B cell (primary cell): ENCODE data around the gene NOTCH3. TPM values are rescaled to one million over a fixed set of nuclear protein-coding genes. Genes with fewer than 3 reads are reported as not detected.

Experiments
- ATAC-seq: fragments of 200-7000 bp; cut with Tn5 transposase; one replicate; pipeline ENCODE4 v1.10.0; 2021; ENCODE audit warnings: low read depth, mild to moderate bottlenecking, moderate number of reproducible peaks, moderate library complexity
- CTCF ChIA-PET: fragments of 350-600 bp; sonication (Branson Sonifier 250); formaldehyde crosslinking; loops from one replicate; lab custom pipeline; 2021; ENCODE audit warnings: antibody characterized with exemption, inconsistent platforms; lab: Charles Lee
- POLR2A ChIA-PET: fragments of 350-600 bp; sonication (Branson Sonifier 250); formaldehyde crosslinking; loops from one replicate; lab custom pipeline; 2021; ENCODE audit warnings: antibody characterized with exemption; lab: Charles Lee
- DNase-seq: peaks from one replicate; pipeline ENCODE4 v3.0.0; 2013
- H2AFZ ChIP-seq: 2 replicates; pipeline ENCODE4 v1.6.1; 2012; ENCODE audit warnings: mild to moderate bottlenecking, low read depth, low read length; ENCODE audit not compliant: insufficient read depth, poor library complexity, severe bottlenecking
- H3K27ac ChIP-seq, 2 donors: 1 replicate in 1 of 2; 2 replicates in 1 of 2; pipeline ENCODE4 v1.5.1; 2012 to 2013; ENCODE audit warnings: low read length in 2 of 2, mild to moderate bottlenecking in 2 of 2, moderate library complexity in 1 of 2
- H3K27me3 ChIP-seq, 4 experiments: fragments of 200-600 bp in 1 of 4; sonication (generic) in 1 of 4; replicated peaks in 1 of 4; 1 replicate in 2 of 4; 2 replicates in 2 of 4; pipeline versions ENCODE4 v1.6.1 to v1.7.0; 2013 to 2016; ENCODE audit warnings: low read length in 3 of 4, mild to moderate bottlenecking in 2 of 4, mixed read lengths in 1 of 4, moderate library complexity in 1 of 4; ENCODE audit not compliant: insufficient read depth in 4 of 4, control insufficient read depth in 3 of 4; ENCODE audit errors: control extremely low read depth in 1 of 4
- H3K36me3 ChIP-seq, 2 experiments: replicated peaks in 1 of 2; 1 replicate in 1 of 2; 2 replicates in 1 of 2; pipeline versions ENCODE4 v1.6.1 to v1.7.1; 2013; ENCODE audit warnings: low read length in 1 of 2; ENCODE audit not compliant: insufficient read depth in 2 of 2, control insufficient read depth in 1 of 2; ENCODE audit errors: control extremely low read depth in 1 of 2, extremely low read depth in 1 of 2
- H3K4me1 ChIP-seq, 2 donors: fragments of 200-600 bp in 1 of 2; sonication (generic) in 1 of 2; 1 replicate in 1 of 2; 2 replicates in 1 of 2; pipeline versions ENCODE4 v1.5.1 to v1.6.1; 2013 to 2017; ENCODE audit warnings: low read length in 2 of 2; ENCODE audit not compliant: control insufficient read depth in 2 of 2, insufficient read depth in 2 of 2
- H3K4me2 ChIP-seq: replicated peaks from 2 replicates; pipeline ENCODE3; 2012; ENCODE audit warnings: mild to moderate bottlenecking, low read depth, low read length; ENCODE audit not compliant: poor library complexity, severe bottlenecking
- H3K4me3 ChIP-seq, 5 experiments: fragments of 200-600 bp in 1 of 5; sonication (generic) in 1 of 5; 1 replicate in 3 of 5; 2 replicates in 2 of 5; pipeline versions ENCODE4 v1.5.1 to v1.7.0; 2011 to 2016; ENCODE audit warnings: low read length in 4 of 5, mild to moderate bottlenecking in 4 of 5, low read depth in 2 of 5, control low read depth in 1 of 5, moderate library complexity in 1 of 5; ENCODE audit not compliant: insufficient read depth in 1 of 5; ENCODE audit errors: control extremely low read depth in 1 of 5, extremely low read depth in 1 of 5
- H3K79me2 ChIP-seq: fragments of 200-600 bp; sonication (generic); one replicate; pipeline ENCODE4 v1.6.0; 2016; ENCODE audit warnings: low read length; ENCODE audit not compliant: control insufficient read depth, insufficient read depth
- H3K9ac ChIP-seq: fragments of 200-600 bp; sonication (generic); 2 replicates; pipeline ENCODE4 v1.6.1; 2017; ENCODE audit warnings: mild to moderate bottlenecking, low read length, moderate library complexity
- H3K9me3 ChIP-seq, 3 donors: one replicate each; pipeline versions ENCODE4 v1.6.1 to v1.7.1; 2013; ENCODE audit warnings: low read length in 2 of 3; ENCODE audit not compliant: control insufficient read depth in 2 of 3, insufficient read depth in 1 of 3; ENCODE audit errors: control extremely low read depth in 1 of 3
- H4K20me1 ChIP-seq: 2 replicates; pipeline ENCODE4 v1.6.0; 2012; ENCODE audit warnings: mild to moderate bottlenecking, low read length; ENCODE audit not compliant: insufficient read depth, control insufficient read depth, poor library complexity, severe bottlenecking
- H3K27ac Mint-ChIP-seq: one replicate; pipeline ENCODE4 v1.8.0; 2021; ENCODE audit warnings: mixed read lengths
- H3K27me3 Mint-ChIP-seq: one replicate; pipeline ENCODE4 v1.8.0; 2021; ENCODE audit warnings: mixed read lengths
- H3K4me1 Mint-ChIP-seq: one replicate; pipeline ENCODE4 v1.8.0; 2021; ENCODE audit warnings: mixed read lengths
- H3K4me3 Mint-ChIP-seq: one replicate; pipeline ENCODE4 v1.8.0; 2021; ENCODE audit warnings: mixed read lengths
- H3K9me3 Mint-ChIP-seq: one replicate; pipeline ENCODE4 v1.8.0; 2022; ENCODE audit warnings: mixed read lengths; ENCODE audit not compliant: insufficient read depth
- CTCF ChIP-seq: fragments of 200-600 bp; IDR thresholded peaks from one replicate; pipeline ENCODE4 v1.8.0; 2022; ENCODE audit warnings: antibody characterized with exemption, mild to moderate bottlenecking
- EZH2 ChIP-seq: IDR thresholded peaks from 2 replicates; pipeline ENCODE4 v1.6.1; 2012; ENCODE audit warnings: borderline replicate concordance, low read depth, mild to moderate bottlenecking, moderate library complexity, low read length; ENCODE audit not compliant: insufficient read depth, poor library complexity, severe bottlenecking
- WGBS: methylation state at CpG from one replicate; pipeline ENCODE4 v1.1.5; 2013; ENCODE audit warnings: missing lambda C conversion rate; ENCODE audit not compliant: insufficient coverage; 5-methylcytosine and 5-hydroxymethylcytosine counted together
- intact Hi-C: fragments of 100-400 bp; cut with micrococcal nuclease; formaldehyde crosslinking; loops from one replicate; pipeline ENCODE4 v1.10.0; 2022
- polyA plus RNA-seq: library from polyadenylated mRNA; depleted of rRNA; stranded (reverse); fragments of >200 nt; gene quantifications from 2 replicates; pipeline ENCODE4 v1.2.3, GENCODE V29; 2012
- total RNA-seq, 2 donors: library from RNA; stranded (reverse); fragments of 120-200 nt in 1 of 2; gene quantifications; 1 replicate in 1 of 2; 2 replicates in 1 of 2; pipeline versions ENCODE4 v1.2.3 to v1.2.4, GENCODE V29; 2013 to 2022

Gene NOTCH3
- total and polyA plus RNA-seq, 2 donors (not counting 1 experiment from before 2014, with no cell fraction given) = 0.01 to 0.05 TPM

- H3K9me3 ChIP-seq = no peaks in the 10 kb centered on the region
- Mint-ChIP-seq H3K4me1 (peaks cover 15% of the 10 kb centered on the region), H3K9me3 (no peaks in the 10 kb centered on the region), H3K27ac (no peak overlapping the region), H3K4me3 (no peak overlapping the region), H3K27me3 (no peaks in the 10 kb centered on the region)
- CTCF ChIA-PET = no interaction called here
- no peak overlapping the region for H2AFZ ChIP-seq
- intact Hi-C loops = loop anchor here (10.0 kb wide), 1 partner anchor 546 kb away; the partner anchor contains the start of gene NDUFB7
- no peaks in the 10 kb centered on the region for H3K27me3 ChIP-seq
- no peak overlapping the region for H3K4me3 ChIP-seq
- no peak overlapping the region for H3K9ac ChIP-seq
- H3K4me1 ChIP-seq = peaks cover 7 to 12% of the 10 kb centered on the region in 2 donors
- no peak overlapping the region for H3K27ac ChIP-seq
- no peak for ATAC-seq
- peaks cover 0 to 42% of the 10 kb centered on the region in 2 experiments for H3K36me3 ChIP-seq
- no peak overlapping the region for H3K4me2 ChIP-seq
- H3K79me2 ChIP-seq = peaks cover 5% of the 10 kb centered on the region
- DNase-seq = no peak
- WGBS = 97% methylated on average over 11 of the region's 14 CpGs
- H4K20me1 ChIP-seq = peaks cover 8% of the 10 kb centered on the region
- POLR2A ChIA-PET = interaction anchor here (0.6 kb wide), 1 partner anchor 143 kb away, joined by 5 read pairs; no protein-coding TSS in a partner anchor
- TF ChIP-seq CTCF (no peak), EZH2 (no peak)
Measured at GRCh38 chr19:15120135-15121026, 80.4 kb downstream of the NOTCH3 start.
